NCI-H82 (cell line): ENCODE results near the gene CLTB.
"Not testable (repeated sequence)": the region's sequence is repeated elsewhere in the genome, so short reads cannot be mapped to it uniquely, and the experiment has no call there.

ENCODE experiments used
- DNase-seq: peaks from one replicate; lab custom pipeline; 2025; lab: John Stamatoyannopoulos, UW

Gene CLTB, protein sequence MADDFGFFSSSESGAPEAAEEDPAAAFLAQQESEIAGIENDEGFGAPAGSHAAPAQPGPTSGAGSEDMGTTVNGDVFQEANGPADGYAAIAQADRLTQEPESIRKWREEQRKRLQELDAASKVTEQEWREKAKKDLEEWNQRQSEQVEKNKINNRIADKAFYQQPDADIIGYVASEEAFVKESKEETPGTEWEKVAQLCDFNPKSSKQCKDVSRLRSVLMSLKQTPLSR

DNA sequence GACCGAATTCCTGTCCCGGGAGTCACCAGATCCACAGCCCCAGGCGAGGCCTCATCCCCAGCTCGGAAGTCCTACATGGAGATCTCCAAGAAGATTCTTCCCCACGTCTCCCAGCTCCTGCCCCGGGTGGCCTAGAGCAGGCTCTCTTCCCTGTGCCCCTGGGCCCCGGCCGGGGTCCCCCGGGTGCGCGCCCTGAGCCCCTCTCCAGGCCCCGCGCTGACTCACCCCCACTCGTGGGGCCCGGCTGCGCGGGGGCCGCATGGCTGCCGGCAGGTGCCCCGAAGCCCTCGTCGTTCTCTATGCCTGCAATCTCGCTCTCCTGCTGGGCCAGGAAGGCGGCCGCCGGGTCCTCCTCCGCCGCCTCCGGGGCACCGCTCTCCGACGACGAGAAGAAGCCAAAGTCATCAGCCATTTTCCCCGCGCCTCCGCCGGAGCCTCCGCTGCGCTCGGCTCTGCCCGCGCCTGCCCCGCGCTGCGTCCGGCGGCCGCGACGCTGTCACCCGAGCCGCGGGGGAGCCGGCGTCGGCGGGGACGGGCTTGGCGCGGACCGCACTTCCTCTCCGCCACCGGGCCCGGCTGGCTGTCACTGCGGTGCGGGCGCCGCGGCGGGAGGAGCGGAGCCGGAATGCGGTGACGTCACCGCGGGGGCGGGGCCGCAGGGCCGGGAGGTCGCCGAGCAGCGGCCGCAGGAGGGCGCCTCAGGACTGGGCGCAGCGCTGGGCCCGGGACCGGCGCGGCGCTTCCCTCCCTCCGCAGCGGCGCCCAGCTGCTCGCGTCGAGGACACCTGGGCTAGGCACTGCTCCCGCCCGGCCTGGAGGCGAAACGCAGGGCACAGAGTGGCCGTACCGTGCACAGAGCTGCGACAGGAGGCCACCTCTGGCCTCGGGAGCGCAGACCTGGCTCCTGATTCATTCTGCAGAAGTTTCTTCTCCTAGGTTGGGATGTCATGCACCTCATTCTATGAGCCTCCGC, at the start of gene CLTB:
CLTB (minus strand) TSS at position 588 of the 973 bp plus-strand sequence; CDS start at position 412, 176 bp downstream.
- DNase-seq, result peak; percentile 89

DNA sequence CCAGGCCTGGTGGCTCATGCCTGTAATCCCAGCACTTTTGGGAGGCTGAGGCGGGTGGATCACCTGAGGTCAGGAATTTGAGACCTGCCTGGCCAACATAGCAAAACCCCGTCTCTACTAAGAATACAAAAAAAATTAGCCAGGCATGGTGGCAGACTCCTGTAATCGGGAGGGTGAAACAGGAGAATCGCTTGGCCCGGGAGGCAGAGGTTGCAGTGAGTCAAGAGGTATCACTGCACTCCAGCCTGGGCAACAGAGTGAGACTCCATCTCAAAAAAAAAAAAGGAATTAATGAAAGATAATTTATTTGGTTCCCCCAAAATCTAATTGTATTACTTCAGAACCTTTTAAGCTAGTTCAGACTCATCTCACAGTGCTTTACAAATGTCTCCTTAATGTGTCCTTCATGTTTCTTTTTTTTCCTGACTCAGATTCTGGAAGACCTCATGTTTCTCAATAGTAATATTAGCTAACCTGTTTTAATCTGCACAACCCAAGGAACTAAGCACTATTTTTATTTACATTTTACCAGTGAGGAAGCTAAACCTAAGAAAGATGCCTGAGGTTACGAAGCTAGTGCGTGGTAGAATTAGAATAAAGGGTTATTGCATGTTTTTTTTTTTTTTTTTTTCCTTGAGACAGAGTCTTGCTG, 46.9 kb upstream of the CLTB start:
- DNase-seq, result no peak

GRCh38 chr5:176461349-176461748, 45.0 kb upstream of the CLTB start:
- DNase-seq, result no peak

GRCh38 chr5:176458904-176459561, 42.7 kb upstream of the CLTB start:
- no peak for DNase-seq

- no peak for DNase-seq
These were observed 38.5 kb upstream of the CLTB start for GRCh38 chr5:176454724-176455394.

DNA sequence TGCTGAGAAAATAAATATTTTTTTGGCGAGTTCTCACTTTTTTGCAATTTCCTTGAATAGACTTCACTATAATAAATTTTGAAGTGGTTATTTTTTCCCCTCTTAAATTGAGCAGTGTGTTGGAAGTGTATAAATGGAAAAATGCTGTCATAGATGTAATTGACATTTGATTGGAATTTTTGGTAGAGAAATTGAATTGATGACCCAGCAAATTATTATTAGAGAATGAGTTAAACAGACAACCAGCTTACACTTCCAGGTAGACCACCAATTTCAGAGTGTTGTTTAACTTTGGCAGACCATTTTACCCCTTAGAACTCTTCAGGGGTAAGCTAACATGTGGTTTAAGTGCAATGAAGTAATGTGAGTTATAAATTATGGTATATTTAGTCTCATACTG, 33.7 kb upstream of the CLTB start:
- DNase-seq, result no peak

GRCh38 chr5:176447978-176448608, 31.8 kb upstream of the CLTB start, which contains the start of gene FAF2:
FAF2 (plus strand) TSS chr5:176448385; CDS start chr5:176448408, 23 bp downstream.
- peak; percentile 98 for DNase-seq

GRCh38 chr5:176447591-176447977, 31.2 kb upstream of the CLTB start:
- peak; percentile 58 for DNase-seq

GRCh38 chr5:176446884-176447590, 30.7 kb upstream of the CLTB start:
- DNase-seq, result no peak

DNA sequence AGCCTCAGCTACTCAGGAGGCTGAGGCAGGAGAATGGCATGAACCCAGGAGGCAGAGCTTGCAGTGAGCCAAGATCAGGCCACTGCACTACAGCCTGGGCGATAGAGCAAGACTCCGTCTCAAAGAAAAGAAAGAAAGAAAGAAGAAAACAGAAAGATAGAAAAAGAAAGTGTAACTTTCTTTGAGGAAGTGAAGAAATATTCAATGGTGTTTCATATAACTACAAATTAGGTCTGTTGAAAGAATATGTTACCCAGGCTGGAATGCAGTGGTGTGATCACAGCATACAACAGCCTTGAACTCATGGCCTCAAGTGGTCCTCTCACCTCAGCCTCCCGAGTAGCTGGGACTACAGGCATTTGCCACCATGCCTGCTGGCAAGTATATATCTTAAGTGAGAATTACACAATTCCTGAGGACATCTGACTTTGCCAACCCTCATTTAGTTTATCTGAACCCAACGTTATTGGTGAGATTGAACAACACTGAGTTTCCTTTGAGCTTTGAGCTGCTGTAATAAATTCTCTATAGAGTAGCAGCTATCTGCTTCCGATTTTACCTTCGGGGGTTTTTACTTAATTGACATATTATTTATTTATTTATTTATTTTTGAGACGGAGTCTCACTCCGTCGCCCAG, 29.8 kb upstream of the CLTB start:
- no peak for DNase-seq

DNA sequence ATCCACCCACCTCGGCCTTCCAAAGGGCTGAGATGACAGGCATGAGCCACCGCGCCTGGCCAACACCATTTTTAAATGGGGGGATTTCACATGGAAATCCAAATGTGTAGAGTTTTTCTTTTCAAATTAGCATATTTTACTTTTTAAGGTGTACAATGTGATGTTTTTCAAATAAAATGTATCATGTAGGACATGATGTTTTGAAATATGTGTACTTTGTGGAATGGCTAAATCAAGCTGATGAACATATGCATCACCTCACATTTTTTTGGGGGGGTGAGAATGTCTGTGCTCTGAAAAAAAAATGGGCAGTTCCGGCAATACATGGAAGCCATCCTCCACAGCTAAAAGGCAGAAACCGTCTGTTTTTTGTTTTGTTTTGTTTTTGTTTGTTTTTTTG, 28.4 kb upstream of the CLTB start:
- DNase-seq, result no peak

DNA sequence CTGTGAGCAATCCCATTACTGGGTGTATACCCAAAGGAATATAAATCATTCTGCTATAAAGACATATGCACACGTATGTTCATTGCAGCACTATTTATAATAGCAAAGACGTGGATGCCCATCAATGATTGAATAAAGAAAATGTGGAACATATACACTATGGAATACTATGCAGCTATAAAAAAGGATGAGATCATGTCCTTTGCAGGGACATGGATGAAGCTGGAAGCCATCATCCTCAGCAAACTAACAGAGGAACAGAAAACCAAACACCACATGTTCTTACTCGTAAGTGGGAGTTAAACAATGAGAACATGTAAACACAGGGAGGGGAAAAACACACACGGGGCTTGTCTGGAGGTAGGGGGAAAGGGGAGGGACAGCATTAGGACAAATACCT, 26.6 kb upstream of the CLTB start:
- not testable (repeated sequence) for DNase-seq

- DNase-seq, result peak; percentile 46
These were observed 25.6 kb upstream of the CLTB start for GRCh38 chr5:176441921-176442323.

- no peak for DNase-seq
These were observed 24.8 kb upstream of the CLTB start for GRCh38 chr5:176440927-176441706.

DNA sequence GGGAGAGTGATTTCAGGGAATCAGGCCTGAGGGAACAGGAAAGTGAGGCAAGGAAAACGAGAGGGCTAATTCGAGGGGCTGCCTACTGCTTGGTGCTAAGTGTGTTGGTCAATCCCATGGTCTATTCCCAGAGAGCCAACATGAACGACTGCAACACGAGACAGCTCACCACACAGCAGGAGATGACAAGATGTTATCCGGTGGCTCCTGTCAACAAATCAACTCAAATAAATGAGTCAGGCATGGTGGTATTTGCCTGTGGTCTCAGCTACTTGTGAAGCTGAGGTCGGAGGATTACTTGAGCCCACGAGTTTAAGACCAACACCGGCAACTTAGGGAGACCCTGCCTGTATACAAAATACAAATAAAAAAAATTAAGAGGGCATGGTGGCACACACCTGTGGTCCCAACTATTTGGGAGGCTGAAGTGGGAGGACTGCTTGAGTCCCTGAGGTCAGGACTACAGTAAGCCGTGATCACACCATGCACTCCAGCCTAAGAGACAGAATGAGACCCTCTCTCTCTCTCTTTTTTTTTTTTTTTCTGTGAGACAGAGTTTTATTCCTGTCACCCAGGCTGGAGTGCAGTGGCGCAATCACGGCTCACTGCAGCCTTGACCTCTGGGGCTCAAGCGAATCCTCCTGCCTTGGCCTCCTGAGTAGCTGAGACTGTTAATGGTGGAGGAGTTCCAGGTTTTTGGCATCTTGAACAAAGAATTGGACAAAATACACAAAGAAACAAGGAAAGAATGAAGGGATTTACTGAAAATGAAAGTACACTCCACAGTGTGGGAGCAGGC, 22.8 kb upstream of the CLTB start:
- no peak for DNase-seq

DNA sequence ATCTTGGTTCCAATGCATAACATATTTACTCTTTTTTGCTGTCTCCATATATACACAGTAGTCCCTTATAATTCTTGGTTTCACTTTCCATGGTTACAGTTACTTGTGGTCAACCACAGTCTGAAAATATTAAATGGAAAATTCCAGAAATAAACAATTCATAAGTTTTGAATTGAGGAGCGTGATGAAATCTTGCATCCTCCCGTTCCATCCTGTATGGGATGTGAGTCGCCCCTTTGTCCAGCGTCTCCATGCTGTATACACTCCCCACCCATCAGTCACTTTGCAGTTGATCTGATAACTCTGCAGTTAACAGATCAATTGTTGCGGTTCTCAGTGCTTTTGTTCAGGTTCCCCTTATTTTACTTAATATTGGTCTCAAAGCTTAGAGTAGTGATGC, 20.3 kb upstream of the CLTB start:
- no peak for DNase-seq

GRCh38 chr5:176432707-176433106, 16.4 kb upstream of the CLTB start:
- DNase-seq, result no peak

- no peak for DNase-seq
These were observed 13.6 kb upstream of the CLTB start for GRCh38 chr5:176429972-176430371.
